Endothelial cell of hepatic sinusoid (primary cell): ENCODE data around the gene AKAP12.
"Not testable (repeated sequence)": the region's sequence is repeated elsewhere in the genome, so short reads cannot be mapped to it uniquely, and the experiment has no call there.

ENCODE experiments used
- in situ Hi-C: cut with HindIII; loops from 2 replicates; pipeline ENCODE4 v1.10.0; 2017; ENCODE audit warnings: low sequenced_read_pairs

The AKAP12 gene

DNA sequence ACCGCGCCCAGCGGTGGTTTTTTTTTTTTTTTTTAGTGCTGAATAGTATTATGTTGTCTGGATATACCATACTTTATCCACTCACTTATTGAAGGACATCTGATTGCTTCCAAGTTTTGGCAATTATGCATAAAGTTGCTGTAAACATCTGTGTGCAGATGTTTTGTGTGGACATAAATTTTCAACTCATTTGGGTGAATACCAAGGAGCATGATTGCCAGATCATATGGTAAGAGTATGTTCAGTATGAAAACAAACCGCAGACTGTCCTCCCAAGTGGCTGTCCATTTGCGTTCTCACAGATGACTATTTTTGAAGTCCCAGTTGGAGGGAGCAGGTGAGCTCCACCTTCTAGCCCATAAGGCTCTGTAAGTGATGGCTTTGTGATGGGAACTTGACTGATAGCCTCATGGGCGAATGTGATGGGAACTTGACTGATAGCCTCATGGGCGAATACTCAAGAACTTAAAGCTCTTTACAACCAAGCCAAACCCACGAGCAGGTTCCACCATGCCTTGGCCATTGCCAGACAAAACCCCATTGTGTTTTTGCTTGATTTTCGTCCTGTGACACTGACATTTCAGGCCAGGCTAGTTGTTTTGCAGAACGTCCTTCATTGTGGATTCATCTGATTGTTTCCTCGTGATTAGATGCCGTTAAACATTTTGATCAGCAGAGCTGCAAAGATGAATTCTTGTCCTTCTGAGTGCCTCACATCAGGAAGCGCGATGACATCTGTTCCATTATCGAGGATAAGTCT, 100.6 kb downstream of the AKAP12 start:
- in situ Hi-C loops: no loop called here

DNA sequence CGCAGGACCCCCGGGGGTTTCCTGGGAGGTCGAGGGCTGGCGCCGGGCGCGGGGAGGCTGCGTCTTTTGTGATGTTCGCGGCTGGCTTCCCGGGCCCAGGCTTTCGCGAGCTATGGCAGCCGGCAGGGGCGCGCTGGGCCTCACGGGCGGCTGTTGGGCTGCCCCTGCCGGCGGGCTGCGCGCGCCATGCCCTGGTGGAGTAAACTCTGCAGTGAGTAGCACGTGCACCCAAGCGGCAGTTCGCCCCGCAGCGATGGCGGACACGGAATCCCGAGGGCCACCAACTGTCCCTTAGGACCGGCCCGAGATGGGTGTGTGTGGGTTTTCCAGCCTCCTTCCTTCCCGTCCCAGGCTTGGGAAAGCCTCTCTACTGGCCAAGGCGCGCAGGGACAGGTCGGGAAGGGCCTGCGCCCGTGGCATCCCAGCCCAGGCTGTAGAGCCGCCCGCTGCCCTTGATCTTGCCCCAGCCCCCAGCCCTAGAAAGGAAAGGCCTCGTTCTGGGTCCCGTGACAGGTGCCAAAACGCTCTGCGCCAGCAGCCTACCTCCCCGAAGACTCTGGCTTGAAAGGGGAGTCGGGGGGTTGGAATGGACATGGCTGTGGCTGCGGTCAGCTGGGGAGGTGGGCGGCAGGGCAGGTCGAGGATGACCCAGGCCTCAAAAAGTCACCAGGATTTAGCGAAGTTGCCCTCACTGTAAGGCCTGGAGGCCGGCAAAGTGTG, 101.9 kb downstream of the AKAP12 start:
- in situ Hi-C loops: no loop called here

DNA sequence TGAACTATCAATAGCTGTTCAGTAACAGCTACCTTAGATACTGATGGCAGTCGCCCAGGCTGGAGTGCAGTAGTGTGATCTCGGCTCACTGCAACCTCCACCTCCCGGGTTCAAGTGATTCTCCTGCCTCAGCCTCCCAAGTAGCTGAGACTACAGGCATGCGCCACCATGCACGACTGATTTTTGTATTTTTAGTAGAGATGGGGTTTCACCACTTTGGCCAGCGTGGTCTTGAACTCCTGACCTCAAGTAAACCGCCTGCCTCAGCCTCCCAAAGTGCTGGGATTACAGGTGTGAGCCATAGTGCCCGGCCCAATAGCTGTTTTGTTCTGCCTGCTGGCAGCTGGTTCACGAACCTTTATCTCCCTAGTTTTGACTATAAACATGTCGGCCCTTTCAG, 103.0 kb downstream of the AKAP12 start:
- in situ Hi-C loops: not testable (repeated sequence)

DNA sequence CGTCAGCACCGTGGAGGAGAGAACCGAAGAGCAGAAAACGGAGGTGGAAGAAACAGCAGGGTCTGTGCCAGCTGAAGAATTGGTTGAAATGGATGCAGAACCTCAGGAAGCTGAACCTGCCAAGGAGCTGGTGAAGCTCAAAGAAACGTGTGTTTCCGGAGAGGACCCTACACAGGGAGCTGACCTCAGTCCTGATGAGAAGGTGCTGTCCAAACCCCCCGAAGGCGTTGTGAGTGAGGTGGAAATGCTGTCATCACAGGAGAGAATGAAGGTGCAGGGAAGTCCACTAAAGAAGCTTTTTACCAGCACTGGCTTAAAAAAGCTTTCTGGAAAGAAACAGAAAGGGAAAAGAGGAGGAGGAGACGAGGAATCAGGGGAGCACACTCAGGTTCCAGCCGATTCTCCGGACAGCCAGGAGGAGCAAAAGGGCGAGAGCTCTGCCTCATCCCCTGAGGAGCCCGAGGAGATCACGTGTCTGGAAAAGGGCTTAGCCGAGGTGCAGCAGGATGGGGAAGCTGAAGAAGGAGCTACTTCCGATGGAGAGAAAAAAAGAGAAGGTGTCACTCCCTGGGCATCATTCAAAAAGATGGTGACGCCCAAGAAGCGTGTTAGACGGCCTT, 110.0 kb downstream of the AKAP12 start:
- in situ Hi-C loops: no loop called here

DNA sequence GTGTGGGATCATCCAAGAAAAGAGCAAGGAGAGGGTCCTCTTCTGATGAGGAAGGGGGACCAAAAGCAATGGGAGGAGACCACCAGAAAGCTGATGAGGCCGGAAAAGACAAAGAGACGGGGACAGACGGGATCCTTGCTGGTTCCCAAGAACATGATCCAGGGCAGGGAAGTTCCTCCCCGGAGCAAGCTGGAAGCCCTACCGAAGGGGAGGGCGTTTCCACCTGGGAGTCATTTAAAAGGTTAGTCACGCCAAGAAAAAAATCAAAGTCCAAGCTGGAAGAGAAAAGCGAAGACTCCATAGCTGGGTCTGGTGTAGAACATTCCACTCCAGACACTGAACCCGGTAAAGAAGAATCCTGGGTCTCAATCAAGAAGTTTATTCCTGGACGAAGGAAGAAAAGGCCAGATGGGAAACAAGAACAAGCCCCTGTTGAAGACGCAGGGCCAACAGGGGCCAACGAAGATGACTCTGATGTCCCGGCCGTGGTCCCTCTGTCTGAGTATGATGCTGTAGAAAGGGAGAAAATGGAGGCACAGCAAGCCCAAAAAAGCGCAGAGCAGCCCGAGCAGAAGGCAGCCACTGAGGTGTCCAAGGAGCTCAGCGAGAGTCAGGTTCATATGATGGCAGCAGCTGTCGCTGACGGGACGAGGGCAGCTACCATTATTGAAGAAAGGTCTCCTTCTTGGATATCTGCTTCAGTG, 110.8 kb downstream of the AKAP12 start:
- in situ Hi-C loops: no loop called here

DNA sequence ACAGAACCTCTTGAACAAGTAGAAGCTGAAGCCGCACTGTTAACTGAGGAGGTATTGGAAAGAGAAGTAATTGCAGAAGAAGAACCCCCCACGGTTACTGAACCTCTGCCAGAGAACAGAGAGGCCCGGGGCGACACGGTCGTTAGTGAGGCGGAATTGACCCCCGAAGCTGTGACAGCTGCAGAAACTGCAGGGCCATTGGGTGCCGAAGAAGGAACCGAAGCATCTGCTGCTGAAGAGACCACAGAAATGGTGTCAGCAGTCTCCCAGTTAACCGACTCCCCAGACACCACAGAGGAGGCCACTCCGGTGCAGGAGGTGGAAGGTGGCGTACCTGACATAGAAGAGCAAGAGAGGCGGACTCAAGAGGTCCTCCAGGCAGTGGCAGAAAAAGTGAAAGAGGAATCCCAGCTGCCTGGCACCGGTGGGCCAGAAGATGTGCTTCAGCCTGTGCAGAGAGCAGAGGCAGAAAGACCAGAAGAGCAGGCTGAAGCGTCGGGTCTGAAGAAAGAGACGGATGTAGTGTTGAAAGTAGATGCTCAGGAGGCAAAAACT, 111.5 kb downstream of the AKAP12 start:
- in situ Hi-C loops: no loop called here

DNA sequence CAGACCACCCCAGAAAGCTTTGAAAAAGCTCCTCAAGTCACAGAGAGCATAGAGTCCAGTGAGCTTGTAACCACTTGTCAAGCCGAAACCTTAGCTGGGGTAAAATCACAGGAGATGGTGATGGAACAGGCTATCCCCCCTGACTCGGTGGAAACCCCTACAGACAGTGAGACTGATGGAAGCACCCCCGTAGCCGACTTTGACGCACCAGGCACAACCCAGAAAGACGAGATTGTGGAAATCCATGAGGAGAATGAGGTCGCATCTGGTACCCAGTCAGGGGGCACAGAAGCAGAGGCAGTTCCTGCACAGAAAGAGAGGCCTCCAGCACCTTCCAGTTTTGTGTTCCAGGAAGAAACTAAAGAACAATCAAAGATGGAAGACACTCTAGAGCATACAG, 112.0 kb downstream of the AKAP12 start:
- in situ Hi-C loops: no loop called here

DNA sequence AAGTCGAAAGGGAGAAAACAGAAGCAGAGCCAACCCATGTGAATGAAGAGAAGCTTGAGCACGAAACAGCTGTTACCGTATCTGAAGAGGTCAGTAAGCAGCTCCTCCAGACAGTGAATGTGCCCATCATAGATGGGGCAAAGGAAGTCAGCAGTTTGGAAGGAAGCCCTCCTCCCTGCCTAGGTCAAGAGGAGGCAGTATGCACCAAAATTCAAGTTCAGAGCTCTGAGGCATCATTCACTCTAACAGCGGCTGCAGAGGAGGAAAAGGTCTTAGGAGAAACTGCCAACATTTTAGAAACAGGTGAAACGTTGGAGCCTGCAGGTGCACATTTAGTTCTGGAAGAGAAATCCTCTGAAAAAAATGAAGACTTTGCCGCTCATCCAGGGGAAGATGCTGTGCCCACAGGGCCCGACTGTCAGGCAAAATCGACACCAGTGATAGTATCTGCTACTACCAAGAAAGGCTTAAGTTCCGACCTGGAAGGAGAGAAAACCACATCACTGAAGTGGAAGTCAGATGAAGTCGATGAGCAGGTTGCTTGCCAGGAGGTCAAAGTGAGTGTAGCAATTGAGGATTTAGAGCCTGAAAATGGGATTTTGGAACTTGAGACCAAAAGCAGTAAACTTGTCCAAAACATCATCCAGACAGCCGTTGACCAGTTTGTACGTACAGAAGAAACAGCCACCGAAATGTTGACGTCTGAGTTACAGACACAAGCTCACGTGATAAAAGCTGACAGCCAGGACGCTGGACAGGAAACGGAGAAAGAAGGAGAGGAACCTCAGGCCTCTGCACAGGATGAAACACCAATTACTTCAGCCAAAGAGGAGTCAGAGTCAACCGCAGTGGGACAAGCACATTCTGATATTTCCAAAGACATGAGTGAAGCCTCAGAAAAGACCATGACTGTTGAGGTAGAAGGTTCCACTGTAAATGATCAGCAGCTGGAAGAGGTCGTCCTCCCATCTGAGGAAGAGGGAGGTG, 112.9 kb downstream of the AKAP12 start:
- in situ Hi-C loops: no loop called here

DNA sequence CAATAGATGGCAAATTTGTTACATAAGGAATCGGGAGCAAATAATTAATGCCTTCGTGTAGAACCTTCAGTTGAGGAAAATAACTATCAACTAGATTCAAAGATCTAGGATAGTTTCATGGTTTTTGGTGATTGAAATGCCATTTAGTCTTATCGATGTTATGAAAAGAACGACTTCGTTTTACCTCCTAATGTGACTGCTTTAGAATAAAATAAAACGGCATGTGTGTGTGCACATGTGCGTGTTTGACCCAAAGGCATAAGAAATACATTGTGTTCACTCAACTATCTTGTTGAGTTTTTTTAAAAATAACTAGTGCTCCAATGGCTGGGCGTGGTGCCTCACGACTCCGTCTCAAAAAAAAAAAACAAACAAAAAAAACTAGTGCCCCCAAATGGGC, 114.0 kb downstream of the AKAP12 start:
- in situ Hi-C loops: no loop called here

DNA sequence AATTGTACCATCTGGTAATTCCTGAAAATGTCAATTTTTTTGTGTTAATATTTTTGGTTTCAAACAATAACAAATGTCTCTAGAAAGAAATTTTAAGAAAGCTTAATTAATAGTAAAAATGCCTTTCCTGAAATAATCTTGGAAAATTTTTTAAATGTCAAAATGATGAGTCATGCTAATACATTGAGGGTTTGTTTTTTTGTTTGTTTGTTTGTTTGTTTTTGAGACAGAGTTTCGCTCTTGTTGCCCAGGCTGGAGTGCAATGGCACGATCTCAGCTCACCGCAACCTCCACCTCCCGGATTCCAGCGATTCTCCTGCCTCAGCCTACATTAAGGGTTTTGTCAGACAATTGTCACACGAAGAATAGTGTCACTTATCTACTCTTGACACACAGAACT, 117.2 kb downstream of the AKAP12 start:
- in situ Hi-C loops: not testable (repeated sequence)

DNA sequence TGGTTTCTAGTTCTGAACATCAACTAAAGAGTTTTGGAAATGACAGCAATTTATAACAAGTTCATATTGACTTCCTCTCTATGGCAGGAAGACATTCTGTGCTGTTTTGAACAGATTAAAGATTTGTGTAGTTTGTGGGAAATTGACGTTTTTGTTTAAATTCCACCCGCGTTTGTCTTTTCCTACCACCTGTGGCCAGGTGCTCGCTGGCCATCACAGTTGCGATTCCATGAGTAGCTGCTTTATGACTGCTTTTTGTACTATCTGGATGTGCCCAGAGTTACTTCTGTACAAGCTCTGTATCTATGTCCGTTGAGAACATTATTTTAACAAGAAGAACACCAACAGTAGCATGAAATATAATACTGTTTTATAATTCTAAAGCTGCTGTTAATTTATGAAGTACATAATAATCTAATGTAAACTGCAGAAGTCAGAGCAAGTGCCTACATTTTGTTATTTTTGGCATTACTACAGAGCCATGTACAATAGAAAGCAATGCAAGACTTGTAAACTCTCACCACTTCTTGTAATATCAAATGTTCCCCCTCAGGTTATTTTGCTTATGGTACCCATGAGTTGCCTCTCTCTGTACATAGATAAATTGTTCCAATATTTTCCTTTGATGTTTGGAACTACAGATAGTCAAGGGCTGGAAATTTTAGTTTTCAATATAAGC, 118.1 kb downstream of the AKAP12 start:
- in situ Hi-C loops: no loop called here

DNA sequence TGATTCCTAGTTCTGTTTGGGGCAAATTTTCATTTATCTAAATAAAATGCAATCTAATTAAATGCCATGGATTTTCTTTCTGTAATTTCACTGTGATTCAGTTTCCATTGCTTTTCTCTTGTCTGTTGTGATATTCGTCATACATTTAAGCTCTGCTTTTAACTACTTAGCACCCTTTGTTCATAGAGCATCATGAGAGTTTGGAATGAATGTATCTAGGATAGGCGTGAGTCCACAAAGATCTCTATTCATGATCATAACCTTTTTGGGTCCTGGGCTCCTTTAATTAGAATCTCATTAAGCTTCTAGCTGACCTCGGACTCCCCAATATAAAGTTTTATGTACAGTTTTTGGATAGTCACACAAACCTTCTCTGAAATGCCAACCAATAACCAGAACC, 118.7 kb downstream of the AKAP12 start:
- in situ Hi-C loops: no loop called here

DNA sequence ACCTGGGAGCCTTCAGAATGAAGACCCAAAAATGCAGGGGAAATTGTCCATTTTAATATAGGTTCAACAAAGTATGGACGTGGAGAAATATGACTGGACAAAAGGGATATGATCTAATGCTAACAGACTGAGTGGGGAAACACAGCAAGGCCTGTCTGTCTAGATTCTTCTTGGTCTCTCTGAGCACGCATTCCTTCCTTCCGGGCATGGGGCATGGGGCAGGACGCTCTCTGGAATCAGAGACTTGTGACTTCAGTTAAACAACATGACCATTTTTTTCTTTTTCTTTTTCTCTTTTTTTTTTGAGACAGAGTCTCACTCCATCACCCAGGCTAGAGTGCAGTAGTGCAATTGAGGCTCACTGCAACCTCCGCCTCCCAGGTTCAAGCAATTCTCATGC, 119.7 kb downstream of the AKAP12 start:
- in situ Hi-C loops: no loop called here

DNA sequence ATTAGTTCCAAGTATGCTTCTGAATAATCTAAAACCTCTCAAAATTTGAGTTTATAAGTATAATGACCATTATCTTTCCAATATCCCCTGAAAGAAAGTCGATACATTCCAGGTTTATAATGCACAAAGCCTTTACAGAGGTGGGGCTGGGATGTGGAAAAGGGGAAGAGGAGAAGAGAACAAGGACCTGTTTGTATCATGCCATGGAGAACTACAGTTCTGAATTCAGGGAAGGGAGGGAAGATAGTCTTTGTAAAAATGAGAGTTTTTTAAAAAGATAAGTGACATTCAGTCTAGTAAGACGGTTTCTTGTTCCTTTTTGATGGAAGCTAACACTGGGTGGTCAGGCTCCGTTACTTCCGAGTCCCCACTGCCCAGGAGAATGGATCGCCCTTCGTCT, 125.5 kb downstream of the AKAP12 start:
- in situ Hi-C loops: no loop called here

DNA sequence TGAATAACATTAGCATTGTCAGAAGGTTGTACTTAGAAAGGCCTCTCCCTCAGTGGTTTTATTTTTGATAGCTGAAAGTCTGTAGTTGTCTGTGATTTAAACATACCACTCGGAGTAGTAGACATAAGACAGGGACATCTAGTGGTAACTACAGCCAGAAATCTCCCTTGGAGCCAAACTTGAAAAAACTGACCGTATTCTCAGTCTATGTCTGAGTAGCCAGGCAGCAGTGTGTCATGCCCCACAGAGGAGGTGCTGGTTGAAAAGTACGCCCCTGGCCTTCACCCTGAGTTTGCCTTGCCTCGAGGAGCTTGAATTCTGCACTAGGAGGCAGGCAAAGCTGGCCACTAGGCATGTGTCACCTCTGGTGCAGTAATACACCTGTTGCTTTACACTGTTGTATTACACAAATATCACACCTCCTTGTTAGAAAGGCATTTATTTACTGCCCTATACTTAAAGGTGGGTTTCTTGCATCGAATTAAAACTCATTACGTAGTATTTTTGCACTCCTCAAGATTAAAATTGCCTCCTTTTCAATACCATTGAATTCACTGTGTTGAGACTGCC, 130.8 kb downstream of the AKAP12 start:
- in situ Hi-C loops: no loop called here

DNA sequence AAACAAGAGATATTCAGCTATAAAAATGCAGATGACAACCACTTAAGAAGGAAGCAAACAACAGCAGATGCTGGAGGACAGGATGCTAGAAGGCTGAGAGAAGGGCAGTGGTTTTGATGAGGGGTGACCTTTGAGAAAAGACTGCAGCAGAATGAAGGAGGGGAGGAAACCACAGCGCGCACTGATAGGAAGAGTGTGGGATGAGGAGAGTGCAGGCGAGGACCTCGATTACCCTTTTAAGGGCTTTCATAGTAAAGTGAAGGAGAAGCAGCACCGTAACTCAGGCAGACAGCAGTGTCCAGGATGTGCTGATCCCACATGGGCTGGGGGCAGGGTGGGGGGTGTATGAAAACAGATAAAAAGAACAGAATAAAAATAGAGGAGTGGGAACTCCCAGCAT, 132.4 kb downstream of the AKAP12 start:
- in situ Hi-C loops: no loop called here

DNA sequence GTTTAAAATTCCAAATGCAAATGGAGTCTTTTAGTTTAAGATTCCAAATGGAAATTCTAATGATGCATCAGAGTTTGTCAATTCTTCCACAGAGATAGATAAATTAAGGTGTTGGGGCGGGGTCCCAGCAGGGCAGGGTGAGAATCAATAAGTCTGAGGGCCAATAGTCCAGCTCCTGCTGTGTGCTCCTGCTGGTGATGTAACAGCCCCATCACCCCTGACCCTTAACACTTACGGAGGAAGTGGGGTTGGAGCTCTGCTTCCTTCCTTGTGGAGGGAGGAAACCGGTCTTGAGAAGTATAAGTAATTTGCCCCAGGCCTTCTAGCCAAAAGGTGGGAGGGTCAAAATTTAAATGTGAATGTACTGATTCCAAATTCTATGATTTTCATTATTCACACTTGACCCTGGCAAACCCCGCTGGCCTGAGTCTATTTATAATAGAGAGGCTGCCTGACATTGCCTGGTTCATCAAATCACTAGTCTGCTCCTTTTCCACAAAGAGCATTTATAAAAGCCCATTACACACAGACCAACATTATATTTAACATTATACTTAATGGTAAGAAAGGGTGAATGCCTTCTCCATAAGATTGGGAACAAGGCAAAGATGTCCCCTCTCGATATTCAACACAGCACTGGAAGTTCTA, 134.4 kb downstream of the AKAP12 start:
- in situ Hi-C loops: no loop called here

DNA sequence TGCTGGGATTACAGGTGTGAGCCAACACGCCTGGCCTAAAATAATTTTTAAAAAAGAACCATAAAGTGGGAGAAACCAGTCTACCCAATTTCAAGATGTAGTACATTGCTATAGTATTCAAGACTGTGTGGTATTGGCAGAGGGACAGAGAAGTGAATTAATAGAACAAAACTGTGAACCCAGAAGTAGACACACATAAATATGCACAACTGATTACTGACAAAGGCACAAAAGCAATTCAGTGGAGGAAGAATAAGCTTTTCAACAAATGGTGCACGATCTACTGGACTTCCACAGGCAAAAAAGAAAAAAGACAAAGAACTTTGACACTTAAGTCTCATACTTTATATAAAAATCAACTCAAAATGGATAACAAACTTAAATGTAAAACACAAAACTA, 136.1 kb downstream of the AKAP12 start:
- in situ Hi-C loops: no loop called here

DNA sequence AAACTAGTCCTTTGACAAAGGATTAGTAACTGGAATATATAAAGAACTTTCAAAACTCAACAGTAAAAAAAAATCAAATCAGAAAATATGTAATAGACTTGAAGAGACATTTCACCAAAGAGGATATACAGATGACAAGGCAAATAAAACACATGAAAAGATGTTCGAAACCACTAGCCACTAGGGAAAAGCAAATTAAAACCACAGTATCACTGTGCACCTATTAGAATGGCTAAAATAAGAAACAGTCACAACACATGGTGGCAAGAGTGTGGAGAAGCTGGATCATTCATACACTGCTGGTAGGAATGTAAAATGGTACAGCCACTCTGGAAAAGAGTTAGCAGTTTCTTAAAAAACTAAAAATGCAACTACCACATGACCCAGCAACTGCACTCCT, 136.7 kb downstream of the AKAP12 start:
- in situ Hi-C loops: no loop called here
